Uterus (tissue), 2 donors: ENCODE measurements around the gene PRKCE.

Experiments
- POLR2A ChIP-seq, 2 donors: fragments of 450-650 bp; IDR thresholded peaks; one replicate each; pipeline ENCODE4 v1.6.1; 2016; ENCODE audit warnings: antibody characterized with exemption in 2 of 2, mild to moderate bottlenecking in 1 of 2, moderate library complexity in 1 of 2
- TF ChIP-seq, protein P1 (sequence below), 4 experiments: fragments of 200-600 bp in 2 of 4; fragments of 450-650 bp in 2 of 4; sonication (generic) in 2 of 4; IDR thresholded peaks; one replicate each; pipeline ENCODE4 v1.5.1; 2016 to 2019; ENCODE audit warnings: antibody characterized with exemption in 4 of 4, mild to moderate bottlenecking in 2 of 4, moderate library complexity in 1 of 4

DNA sequence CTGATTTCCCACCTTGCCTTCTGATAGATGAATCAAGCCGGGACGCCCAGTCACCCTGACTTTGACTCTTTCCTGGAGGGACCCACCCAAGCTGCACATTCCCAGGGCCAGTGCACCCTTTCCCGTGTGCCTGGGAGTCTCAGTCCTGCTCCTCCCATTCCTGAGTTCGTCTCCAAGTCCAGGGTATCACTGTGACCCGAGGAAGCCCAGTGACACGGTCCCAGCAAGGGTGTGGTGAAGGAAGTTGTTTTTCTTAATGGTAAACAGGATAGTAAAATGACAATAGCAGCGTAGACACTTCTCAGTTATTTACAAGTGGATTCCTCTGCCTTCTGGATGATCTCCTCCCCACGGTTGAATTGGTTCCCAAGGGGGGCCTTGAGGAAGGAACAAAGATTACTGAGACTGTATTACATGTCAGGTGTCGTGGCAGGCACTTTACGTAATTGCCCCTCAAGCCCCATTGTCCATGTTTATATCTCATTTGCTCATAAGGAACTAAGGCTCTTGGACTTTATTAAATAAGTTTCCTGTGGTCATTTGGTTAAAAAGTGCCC, 123.3 kb downstream of the PRKCE start:
- TF ChIP-seq POLR2A (IDR thresholded peaks at IDR 0.05): no peak
- TF ChIP-seq, protein P1, sequence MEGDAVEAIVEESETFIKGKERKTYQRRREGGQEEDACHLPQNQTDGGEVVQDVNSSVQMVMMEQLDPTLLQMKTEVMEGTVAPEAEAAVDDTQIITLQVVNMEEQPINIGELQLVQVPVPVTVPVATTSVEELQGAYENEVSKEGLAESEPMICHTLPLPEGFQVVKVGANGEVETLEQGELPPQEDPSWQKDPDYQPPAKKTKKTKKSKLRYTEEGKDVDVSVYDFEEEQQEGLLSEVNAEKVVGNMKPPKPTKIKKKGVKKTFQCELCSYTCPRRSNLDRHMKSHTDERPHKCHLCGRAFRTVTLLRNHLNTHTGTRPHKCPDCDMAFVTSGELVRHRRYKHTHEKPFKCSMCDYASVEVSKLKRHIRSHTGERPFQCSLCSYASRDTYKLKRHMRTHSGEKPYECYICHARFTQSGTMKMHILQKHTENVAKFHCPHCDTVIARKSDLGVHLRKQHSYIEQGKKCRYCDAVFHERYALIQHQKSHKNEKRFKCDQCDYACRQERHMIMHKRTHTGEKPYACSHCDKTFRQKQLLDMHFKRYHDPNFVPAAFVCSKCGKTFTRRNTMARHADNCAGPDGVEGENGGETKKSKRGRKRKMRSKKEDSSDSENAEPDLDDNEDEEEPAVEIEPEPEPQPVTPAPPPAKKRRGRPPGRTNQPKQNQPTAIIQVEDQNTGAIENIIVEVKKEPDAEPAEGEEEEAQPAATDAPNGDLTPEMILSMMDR (IDR thresholded peaks at IDR 0.05): no peak
